Measurements from ENCODE around the gene LTK. TPM values are rescaled to one million over a fixed set of nuclear protein-coding genes. Genes with fewer than 3 reads are reported as not detected.
"Not testable (repeated sequence)": the region's sequence is repeated elsewhere in the genome, so short reads cannot be mapped to it uniquely, and the experiment has no call there.

Gene LTK
- total and polyA plus RNA-seq, 4 donors, result 0.19 to 1.9 (median 0.75) TPM

- peaks cover 4 to 10% of the 10 kb centered on the region in 2 donors for H3K36me3 ChIP-seq (ENCODE audit: control insufficient read depth in 1 of 2, insufficient read depth in 2 of 2, low read length in 1 of 2)
- no peak overlapping the region for H3K27ac ChIP-seq (ENCODE audit: low read depth in 1 of 2, low read length in 2 of 2)
- no peaks in the 10 kb centered on the region for H3K27me3 ChIP-seq (ENCODE audit: control insufficient read depth in 1 of 2, insufficient read depth in 2 of 2, low read length in 1 of 2)
- H3K4me1 ChIP-seq (ENCODE audit: control insufficient read depth in 1 of 2, insufficient read depth in 2 of 2, low read length in 2 of 2), result no peaks in the 10 kb centered on the region
- 97% methylated on average over 9 of the region's 9 CpGs for WGBS, 2 donors
- intact Hi-C loops (cut with DNase I), result no loop called here
- ATAC-seq (ENCODE audit: low FRiP score), result no peak
- DNase-seq, result no peak
- H3K9me3 ChIP-seq (ENCODE audit: control insufficient read depth, low read length), result no peaks in the 10 kb centered on the region
- no peak overlapping the region for H3K4me3 ChIP-seq (ENCODE audit: low read length in 2 of 2)
These were observed 31.3 kb downstream of the LTK start for GRCh38 chr15:41482110-41482877.

- no peaks in the 10 kb centered on the region for H3K9me3 ChIP-seq (ENCODE audit: control insufficient read depth, low read length)
- no peak overlapping the region for H3K4me3 ChIP-seq (ENCODE audit: low read length in 2 of 2)
- 92 to 93% methylated on average over 12 of the region's 12 CpGs for WGBS, 2 donors
- H3K27ac ChIP-seq (ENCODE audit: low read depth in 1 of 2, low read length in 2 of 2), result no peak overlapping the region
- peaks cover 13 to 14% of the 10 kb centered on the region in 2 donors for H3K36me3 ChIP-seq (ENCODE audit: control insufficient read depth in 1 of 2, insufficient read depth in 2 of 2, low read length in 1 of 2)
- intact Hi-C loops (cut with DNase I), result no loop called here
- no peaks in the 10 kb centered on the region for H3K4me1 ChIP-seq (ENCODE audit: control insufficient read depth in 1 of 2, insufficient read depth in 2 of 2, low read length in 2 of 2)
- H3K27me3 ChIP-seq (ENCODE audit: control insufficient read depth in 1 of 2, insufficient read depth in 2 of 2, low read length in 1 of 2), result no peaks in the 10 kb centered on the region
- no peak for DNase-seq
- ATAC-seq (ENCODE audit: low FRiP score), result no peak
These were observed 33.1 kb downstream of the LTK start for GRCh38 chr15:41480396-41481140.

GRCh38 chr15:41476416-41477048, 37.1 kb downstream of the LTK start:
- intact Hi-C loops (cut with DNase I), result no loop called here
- WGBS, 2 donors, result 73 to 79% methylated on average over 5 of the region's 5 CpGs
- peaks cover 16 to 18% of the 10 kb centered on the region in 2 donors for H3K36me3 ChIP-seq (ENCODE audit: control insufficient read depth in 1 of 2, insufficient read depth in 2 of 2, low read length in 1 of 2)
- H3K9me3 ChIP-seq (ENCODE audit: control insufficient read depth, low read length), result no peaks in the 10 kb centered on the region
- H3K27me3 ChIP-seq (ENCODE audit: control insufficient read depth in 1 of 2, insufficient read depth in 2 of 2, low read length in 1 of 2), result no peaks in the 10 kb centered on the region
- H3K27ac ChIP-seq (ENCODE audit: low read depth in 1 of 2, low read length in 2 of 2), result no peak overlapping the region
- H3K4me3 ChIP-seq (ENCODE audit: low read length in 2 of 2), result no peak overlapping the region
- H3K4me1 ChIP-seq (ENCODE audit: control insufficient read depth in 1 of 2, insufficient read depth in 2 of 2, low read length in 2 of 2), result no peaks in the 10 kb centered on the region
- DNase-seq (no peak), ATAC-seq (ENCODE audit: low FRiP score) (no peak)

GRCh38 chr15:41474941-41475340, 38.7 kb downstream of the LTK start:
- H3K27ac ChIP-seq (ENCODE audit: low read depth in 1 of 2, low read length in 2 of 2), result no peak overlapping the region
- no peaks in the 10 kb centered on the region for H3K4me1 ChIP-seq (ENCODE audit: control insufficient read depth in 1 of 2, insufficient read depth in 2 of 2, low read length in 2 of 2)
- no peak for ATAC-seq (ENCODE audit: low FRiP score)
- H3K9me3 ChIP-seq (ENCODE audit: control insufficient read depth, low read length), result no peaks in the 10 kb centered on the region
- no peak overlapping the region for H3K4me3 ChIP-seq (ENCODE audit: low read length in 2 of 2)
- H3K27me3 ChIP-seq (ENCODE audit: control insufficient read depth in 1 of 2, insufficient read depth in 2 of 2, low read length in 1 of 2), result no peaks in the 10 kb centered on the region
- intact Hi-C loops (cut with DNase I), result no loop called here
- no peak for DNase-seq
- WGBS, 2 donors, result 84 to 96% methylated on average over 2 of the region's 2 CpGs
- H3K36me3 ChIP-seq (ENCODE audit: control insufficient read depth in 1 of 2, insufficient read depth in 2 of 2, low read length in 1 of 2), result peaks cover 11 to 19% of the 10 kb centered on the region in 2 donors

- H3K36me3 ChIP-seq (ENCODE audit: control insufficient read depth in 1 of 2, insufficient read depth in 2 of 2, low read length in 1 of 2), result peaks cover 11 to 16% of the 10 kb centered on the region in 2 donors
- no peak overlapping the region for H3K4me3 ChIP-seq (ENCODE audit: low read length in 2 of 2)
- intact Hi-C loops (cut with DNase I), result no loop called here
- H3K4me1 ChIP-seq (ENCODE audit: control insufficient read depth in 1 of 2, insufficient read depth in 2 of 2, low read length in 2 of 2), result no peaks in the 10 kb centered on the region
- WGBS, 2 donors, result 87 to 93% methylated on average over 8 of the region's 8 CpGs
- ATAC-seq (ENCODE audit: low FRiP score), result no peak
- H3K9me3 ChIP-seq (ENCODE audit: control insufficient read depth, low read length), result no peaks in the 10 kb centered on the region
- no peak for DNase-seq
- H3K27me3 ChIP-seq (ENCODE audit: control insufficient read depth in 1 of 2, insufficient read depth in 2 of 2, low read length in 1 of 2), result no peaks in the 10 kb centered on the region
- H3K27ac ChIP-seq (ENCODE audit: low read depth in 1 of 2, low read length in 2 of 2), result no peak overlapping the region
These were observed 39.2 kb downstream of the LTK start for GRCh38 chr15:41474436-41474835.

GRCh38 chr15:41473418-41473817, 40.2 kb downstream of the LTK start:
- Histone ChIP-seq H3K4me3 (ENCODE audit: low read length in 2 of 2) (no peak overlapping the region), H3K27me3 (ENCODE audit: control insufficient read depth in 1 of 2, insufficient read depth in 2 of 2, low read length in 1 of 2) (no peaks in the 10 kb centered on the region), H3K27ac (ENCODE audit: low read depth in 1 of 2, low read length in 2 of 2) (no peak overlapping the region), H3K36me3 (ENCODE audit: control insufficient read depth in 1 of 2, insufficient read depth in 2 of 2, low read length in 1 of 2) (peaks cover 9 to 16% of the 10 kb centered on the region in 2 donors), H3K4me1 (ENCODE audit: control insufficient read depth in 1 of 2, insufficient read depth in 2 of 2, low read length in 2 of 2) (no peaks in the 10 kb centered on the region), H3K9me3 (ENCODE audit: control insufficient read depth, low read length) (no peaks in the 10 kb centered on the region)
- intact Hi-C loops (cut with DNase I), result no loop called here
- DNase-seq (no peak), ATAC-seq (ENCODE audit: low FRiP score) (no peak)
- 94 to 96% methylated on average over 11 of the region's 11 CpGs for WGBS, 2 donors

- H3K27ac ChIP-seq (ENCODE audit: low read depth in 1 of 2, low read length in 2 of 2); H3K36me3 ChIP-seq (ENCODE audit: control insufficient read depth in 1 of 2, insufficient read depth in 2 of 2, low read length in 1 of 2): not testable (repeated sequence)
These were observed 44.0 kb downstream of the LTK start for GRCh38 chr15:41469644-41470043.

GRCh38 chr15:41466711-41467110, 46.9 kb downstream of the LTK start:
- Histone ChIP-seq H3K27me3 (ENCODE audit: control insufficient read depth in 1 of 2, insufficient read depth in 2 of 2, low read length in 1 of 2) (no peaks in the 10 kb centered on the region), H3K36me3 (ENCODE audit: control insufficient read depth in 1 of 2, insufficient read depth in 2 of 2, low read length in 1 of 2) (peaks cover 5 to 10% of the 10 kb centered on the region in 2 donors), H3K27ac (ENCODE audit: low read depth in 1 of 2, low read length in 2 of 2) (no peak overlapping the region), H3K4me1 (ENCODE audit: control insufficient read depth in 1 of 2, insufficient read depth in 2 of 2, low read length in 2 of 2) (no peaks in the 10 kb centered on the region), H3K9me3 (ENCODE audit: control insufficient read depth, low read length) (no peaks in the 10 kb centered on the region), H3K4me3 (ENCODE audit: low read length in 2 of 2) (no peak overlapping the region)
- ATAC-seq (ENCODE audit: low FRiP score) (no peak), DNase-seq (no peak)
- WGBS, 2 donors, result 43 to 56% methylated on average over 3 of the region's 3 CpGs
- intact Hi-C loops (cut with DNase I), result no loop called here

More at GRCh38 chr15:41469644-41470043, 44.0 kb downstream of the LTK start:
- intact Hi-C loops (cut with DNase I); H3K4me3 ChIP-seq (ENCODE audit: low read length in 2 of 2); ATAC-seq (ENCODE audit: low FRiP score); DNase-seq; H3K27me3 ChIP-seq (ENCODE audit: control insufficient read depth in 1 of 2, insufficient read depth in 2 of 2, low read length in 1 of 2); H3K9me3 ChIP-seq (ENCODE audit: control insufficient read depth, low read length); H3K4me1 ChIP-seq (ENCODE audit: control insufficient read depth in 1 of 2, insufficient read depth in 2 of 2, low read length in 2 of 2): not testable (repeated sequence)
- WGBS, 2 donors, result 96 to 97% methylated on average over 6 of the region's 6 CpGs

Data from aorta (tissue), 5 donors.